HG03045 (cell line): ENCODE data around the gene EMP1.

Source experiments
- ATAC-seq: cut with Tn5 transposase; IDR thresholded peaks from one replicate; pipeline ENCODE4 v1.9.1; 2021; ENCODE audit warnings: mild to moderate bottlenecking, moderate library complexity; ENCODE audit not compliant: unreplicated experiment

The EMP1 gene

DNA sequence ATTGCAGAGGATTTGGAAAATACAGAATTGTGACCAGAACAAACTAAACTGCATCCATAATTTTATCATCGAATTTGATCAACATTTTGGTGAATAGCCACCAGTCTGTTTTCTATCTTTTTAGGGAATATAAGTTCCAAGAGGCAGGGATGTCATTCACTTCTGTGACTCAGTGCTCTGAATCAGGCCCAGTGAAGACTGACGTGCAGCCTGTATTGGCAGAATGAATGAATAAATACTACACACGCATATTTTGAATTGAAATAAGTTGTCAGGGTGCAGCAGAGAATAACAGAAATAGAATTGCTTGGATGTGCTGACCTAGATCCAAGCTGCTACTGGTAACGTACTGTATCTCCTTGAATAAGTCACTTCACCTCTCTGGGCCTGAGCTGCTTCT, 1.3 kb upstream of the EMP1 start:
- ATAC-seq = no peak

- no peak for ATAC-seq
These were observed 769 bp upstream of the EMP1 start for GRCh38 chr12:13195785-13196129.

DNA sequence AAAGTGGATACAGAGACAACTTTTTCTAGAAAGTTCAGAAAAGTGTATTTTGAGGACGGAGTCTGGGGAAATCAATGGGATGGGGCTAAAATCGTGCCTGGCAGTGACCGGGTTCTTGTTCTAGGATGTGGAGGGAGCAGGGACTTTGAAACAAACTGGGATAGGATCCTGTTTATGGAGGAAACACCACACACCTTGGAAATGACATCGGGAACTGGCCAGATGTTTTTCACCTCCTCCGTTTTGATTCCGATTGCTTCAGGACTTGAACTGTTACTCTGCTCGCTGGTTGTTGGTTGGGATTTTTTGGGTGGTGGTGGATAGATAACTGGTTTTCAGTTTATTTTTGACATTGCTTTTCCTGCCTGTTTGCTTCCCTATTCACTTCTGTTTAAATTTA, 506 bp downstream of the EMP1 start:
- no peak for ATAC-seq

GRCh38 chr12:13197526-13198143, 1.1 kb downstream of the EMP1 start:
- ATAC-seq = no peak

DNA sequence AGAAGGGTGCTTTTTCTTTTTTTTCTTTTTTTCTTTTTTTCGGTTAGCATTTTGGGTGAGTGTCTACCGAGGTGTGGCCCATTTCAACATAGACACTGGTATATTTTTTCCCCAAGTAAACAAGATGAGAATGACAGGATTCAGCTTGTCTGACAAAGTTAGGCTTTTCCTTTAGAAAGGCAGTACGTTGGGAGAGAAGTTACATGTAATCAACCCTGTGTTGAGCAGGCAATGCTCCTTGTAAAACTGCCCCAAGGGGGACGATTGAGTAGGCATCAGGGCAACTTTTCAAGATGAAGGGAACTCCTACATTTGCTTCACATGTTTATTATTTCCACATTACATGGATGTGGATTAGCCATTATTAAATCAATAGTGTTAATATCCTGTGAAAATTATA, 1.7 kb downstream of the EMP1 start:
- ATAC-seq = no peak

GRCh38 chr12:13198876-13199275, 2.4 kb downstream of the EMP1 start:
- ATAC-seq = no peak

DNA sequence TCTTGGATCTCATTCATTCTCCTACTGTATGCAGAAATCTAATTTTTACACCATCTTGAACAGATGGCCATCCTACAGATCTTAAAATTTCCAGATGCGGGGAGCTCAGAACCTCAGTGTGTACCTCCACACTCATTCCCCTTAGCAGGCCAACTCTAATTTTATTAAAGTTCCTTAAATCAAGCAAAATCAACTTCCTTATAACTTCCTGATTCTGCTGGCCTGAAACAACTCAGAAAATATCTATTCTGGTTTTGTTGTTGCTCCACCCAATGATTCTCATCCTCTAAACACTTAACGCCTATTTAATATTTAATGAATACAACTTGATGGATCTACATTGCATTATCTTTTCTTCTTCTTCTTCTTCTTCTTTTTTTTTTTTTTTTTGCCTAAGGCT, 3.1 kb downstream of the EMP1 start:
- ATAC-seq = no peak

DNA sequence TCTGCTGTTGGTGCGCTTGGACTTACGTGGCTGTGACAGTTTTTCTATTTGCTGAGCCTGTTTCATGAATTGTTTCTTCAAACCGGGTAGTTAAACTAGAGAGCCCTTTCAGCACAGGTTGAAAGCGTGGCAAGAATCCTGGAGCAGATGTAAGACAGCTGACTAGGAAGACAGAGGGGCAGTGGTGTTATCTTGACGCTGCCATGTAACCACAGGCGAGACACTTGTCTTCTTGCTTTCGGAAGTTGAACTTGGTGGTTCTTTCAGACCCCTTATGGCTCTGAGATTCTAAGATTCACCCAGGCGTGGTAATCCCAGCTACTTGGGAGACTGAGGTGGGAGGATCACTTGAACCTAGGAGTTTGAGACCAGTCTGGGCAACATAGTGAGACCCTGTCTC, 4.3 kb downstream of the EMP1 start:
- no peak for ATAC-seq

DNA sequence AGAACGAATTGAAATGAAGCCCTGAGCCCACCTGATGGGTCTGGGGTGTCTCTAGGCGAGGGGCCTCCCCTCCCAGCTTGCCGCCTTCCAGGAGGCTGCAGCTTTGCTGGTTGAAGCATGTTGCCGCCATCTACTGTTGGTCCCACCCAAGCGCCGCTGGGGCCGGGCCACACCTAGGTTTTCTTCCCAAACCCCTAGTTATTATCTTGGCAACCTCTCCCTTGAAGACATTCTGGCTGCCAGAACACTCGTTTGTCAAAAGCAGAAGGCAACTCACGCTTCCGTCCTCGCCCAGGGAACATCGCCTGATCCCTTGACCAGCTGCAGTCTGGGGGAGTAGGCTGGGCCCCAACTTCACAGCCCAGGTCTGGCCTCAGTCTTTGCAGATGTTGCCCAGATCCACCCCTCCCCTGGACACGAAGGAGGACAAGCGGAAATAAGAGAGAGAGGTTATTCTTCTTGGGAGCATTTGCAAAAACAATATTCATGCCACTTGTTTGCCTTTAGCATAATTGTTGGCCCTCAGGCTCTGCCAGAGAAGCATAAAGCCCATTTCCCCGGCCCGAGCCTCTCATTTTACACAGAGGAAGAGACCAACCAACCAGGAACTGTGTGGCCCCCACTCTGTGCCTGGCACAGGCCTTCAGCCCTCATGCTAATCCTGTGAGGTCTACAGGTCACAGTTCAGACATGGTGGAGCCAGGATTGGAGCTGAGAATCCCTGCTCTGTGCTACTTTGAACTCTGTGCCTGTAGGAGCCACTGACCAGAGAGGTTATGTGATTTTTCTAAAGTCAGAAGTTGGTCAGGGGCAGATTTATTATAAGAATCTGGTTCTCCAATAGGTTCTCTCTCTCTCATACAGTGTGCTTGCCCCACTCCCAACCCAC, 6.8 kb downstream of the EMP1 start:
- ATAC-seq = no peak

- ATAC-seq = no peak
These were observed 7.9 kb downstream of the EMP1 start for GRCh38 chr12:13204428-13204827.

GRCh38 chr12:13205809-13206559, 9.5 kb downstream of the EMP1 start:
- no peak for ATAC-seq

- ATAC-seq = no peak
These were observed 10.0 kb downstream of the EMP1 start for GRCh38 chr12:13206560-13206897.

DNA sequence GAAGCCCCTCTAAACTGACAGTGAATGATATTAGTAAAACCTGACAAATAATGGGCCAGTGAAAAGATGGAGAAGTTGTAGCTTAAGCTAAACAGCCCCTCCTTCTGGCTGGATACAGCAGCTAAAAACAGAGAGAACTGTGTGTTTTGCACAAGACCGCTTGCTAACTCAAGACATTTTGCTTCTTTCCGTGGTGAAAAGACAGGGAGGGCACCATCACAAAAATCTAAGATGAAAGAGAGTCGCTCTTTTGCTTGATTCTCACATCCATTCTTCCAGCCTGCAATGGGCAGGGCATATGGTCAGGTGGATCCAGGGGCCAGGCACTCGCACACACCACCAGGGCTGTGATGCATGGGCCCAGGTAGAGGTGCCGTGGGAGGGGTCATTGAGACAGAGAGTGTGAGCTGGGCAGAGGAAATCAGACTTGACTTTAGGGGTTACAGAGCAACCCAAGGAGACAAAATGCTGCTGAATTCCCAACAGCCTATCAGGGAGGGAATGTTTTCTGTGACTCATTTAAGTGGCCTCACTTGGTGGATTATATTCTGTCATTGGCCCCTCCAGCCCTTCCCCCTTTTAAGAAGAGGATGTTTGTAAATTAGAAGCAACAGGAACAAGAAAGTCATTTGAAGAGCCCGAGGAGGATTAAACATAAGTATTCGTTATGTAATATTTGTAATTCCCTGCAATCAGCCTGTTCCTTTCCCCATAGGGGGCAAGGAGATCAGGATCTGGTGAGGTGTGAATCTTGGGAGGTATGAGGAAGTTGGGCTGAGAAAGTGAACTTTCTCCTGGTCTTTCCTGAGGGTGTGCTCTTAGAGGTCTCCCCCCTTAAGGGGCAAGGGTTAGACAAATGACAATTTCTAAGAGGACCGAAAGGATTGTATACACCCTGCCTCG, 12.3 kb downstream of the EMP1 start:
- ATAC-seq = no peak

GRCh38 chr12:13209436-13210235, 13.1 kb downstream of the EMP1 start:
- ATAC-seq = no peak

- ATAC-seq = no peak
These were observed 14.0 kb downstream of the EMP1 start for GRCh38 chr12:13210236-13211190.

GRCh38 chr12:13211191-13211858, 14.8 kb downstream of the EMP1 start:
- ATAC-seq = no peak

DNA sequence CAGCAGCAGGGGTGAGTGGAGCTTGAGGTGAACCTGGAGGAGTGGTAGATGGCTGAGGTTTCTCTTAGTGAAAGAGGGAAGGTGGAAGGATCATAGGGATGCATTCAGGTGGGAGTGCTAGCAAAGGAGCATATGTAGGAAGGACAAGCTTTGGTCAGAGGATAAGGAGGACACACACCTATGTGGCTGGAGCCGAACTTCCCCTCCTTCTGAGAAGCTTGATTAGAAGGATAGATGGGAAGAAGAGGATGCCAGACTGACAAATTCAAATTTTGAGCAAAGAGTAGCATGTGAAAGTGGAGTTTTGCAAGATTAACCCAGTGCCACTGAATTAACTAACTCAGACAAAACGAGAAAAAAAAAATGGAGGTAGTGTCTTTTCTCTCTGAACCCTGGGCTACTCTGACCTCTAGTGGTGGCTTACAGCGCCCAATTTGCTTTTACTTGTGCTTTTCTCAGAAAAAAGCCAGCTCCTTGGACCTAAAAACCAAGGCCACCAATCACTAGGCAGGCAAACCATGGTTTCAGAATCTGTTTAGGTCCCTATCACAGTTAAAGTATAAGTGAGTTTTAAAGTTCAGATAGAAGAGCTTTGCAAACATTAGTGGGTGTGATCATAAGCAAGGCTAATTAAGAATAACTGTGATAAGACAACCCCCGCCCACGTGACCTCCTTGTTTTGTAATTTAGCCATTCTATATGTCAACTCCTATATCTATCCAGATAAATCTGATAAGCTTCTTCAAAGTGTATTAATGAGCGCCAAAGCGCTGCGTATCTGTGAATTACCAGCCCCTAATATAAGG, 15.5 kb downstream of the EMP1 start:
- no peak for ATAC-seq

GRCh38 chr12:13215056-13215455, 18.5 kb downstream of the EMP1 start:
- no peak for ATAC-seq
